Measurements from ENCODE around the gene KCNQ1.

The KCNQ1 gene

DNA sequence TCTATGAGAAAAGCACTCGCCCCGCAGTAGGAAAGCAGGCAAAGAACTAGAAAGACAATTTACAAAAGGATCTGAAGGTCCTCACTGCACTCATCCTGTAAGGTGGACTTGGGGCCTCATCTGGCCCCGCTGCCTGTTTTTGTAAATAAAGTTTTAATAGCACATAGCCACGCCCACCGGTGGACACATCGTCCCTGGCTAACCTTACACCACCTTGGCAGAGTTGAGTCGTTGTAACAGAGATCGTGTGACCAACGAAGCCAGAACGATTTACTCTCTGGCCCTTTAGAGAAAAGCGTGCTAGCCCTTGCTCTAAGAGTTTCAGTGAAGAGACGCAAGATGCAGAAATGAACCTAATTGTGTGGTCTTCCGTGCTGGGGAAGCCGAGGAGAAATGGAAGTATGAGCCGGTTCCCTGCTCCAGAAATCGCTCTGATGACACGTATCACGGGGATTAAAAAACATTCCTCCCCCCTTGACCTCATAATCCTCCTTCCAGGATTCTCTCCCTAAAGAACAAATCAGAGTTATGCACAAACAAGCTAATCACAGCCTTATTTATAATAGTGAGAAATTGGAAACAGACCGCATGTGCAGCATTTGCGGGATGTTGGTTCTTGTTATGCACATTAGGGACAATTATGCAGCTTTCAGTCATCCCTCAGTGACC lies 360.7 kb downstream of the KCNQ1 start:
- no peaks in the 10 kb centered on the region for H3K36me3 Mint-ChIP-seq
- H3K27ac Mint-ChIP-seq = no peak overlapping the region
- H3K4me3 Mint-ChIP-seq = no peak overlapping the region
- peaks cover 4% of the 10 kb centered on the region for H3K27me3 Mint-ChIP-seq
- DNase-seq = peak; percentile 9
- no peaks in the 10 kb centered on the region for H3K4me1 Mint-ChIP-seq
- CTCF ChIA-PET = no interaction called here
- H3K9me3 Mint-ChIP-seq = no peaks in the 10 kb centered on the region

DNA sequence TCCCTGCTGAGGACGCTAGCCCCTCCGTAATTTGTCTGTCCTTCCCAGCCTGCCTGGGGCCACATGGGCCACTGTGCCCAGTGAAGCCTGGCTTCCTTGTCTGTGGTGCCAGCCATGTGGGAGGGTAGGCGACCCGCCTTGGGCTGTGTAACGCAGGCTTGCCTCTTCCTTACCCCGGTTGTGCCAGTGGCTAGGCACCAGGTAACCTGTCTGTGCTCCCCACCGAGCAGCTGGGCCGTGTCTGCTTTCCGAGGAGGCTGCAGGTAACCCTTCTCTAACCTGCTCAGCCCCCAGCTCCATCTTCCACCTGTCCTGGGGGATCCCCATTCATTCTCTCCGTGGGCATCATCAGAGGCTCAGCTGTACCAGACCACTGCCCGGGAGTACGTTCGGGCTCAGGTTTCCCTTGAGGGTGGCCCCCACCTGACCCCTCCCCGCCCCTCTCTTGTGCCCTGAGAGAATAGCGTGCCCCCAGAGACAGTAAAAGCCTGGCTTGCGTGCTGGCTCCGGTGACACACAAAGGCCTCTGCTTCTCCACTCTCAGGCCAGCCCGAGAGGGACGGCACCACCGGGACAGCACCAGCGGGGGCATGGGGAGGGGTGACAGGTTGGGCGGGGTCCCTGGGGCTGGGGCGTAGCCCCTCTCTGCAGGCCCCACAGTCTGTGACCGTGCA lies 361.7 kb downstream of the KCNQ1 start:
- peak; percentile 10 for DNase-seq
- no peaks in the 10 kb centered on the region for H3K9me3 Mint-ChIP-seq
- CTCF ChIA-PET = no interaction called here
- H3K27ac Mint-ChIP-seq = no peak overlapping the region
- no peak overlapping the region for H3K4me3 Mint-ChIP-seq
- H3K27me3 Mint-ChIP-seq = peaks cover 4% of the 10 kb centered on the region
- H3K36me3 Mint-ChIP-seq = no peaks in the 10 kb centered on the region
- no peaks in the 10 kb centered on the region for H3K4me1 Mint-ChIP-seq

DNA sequence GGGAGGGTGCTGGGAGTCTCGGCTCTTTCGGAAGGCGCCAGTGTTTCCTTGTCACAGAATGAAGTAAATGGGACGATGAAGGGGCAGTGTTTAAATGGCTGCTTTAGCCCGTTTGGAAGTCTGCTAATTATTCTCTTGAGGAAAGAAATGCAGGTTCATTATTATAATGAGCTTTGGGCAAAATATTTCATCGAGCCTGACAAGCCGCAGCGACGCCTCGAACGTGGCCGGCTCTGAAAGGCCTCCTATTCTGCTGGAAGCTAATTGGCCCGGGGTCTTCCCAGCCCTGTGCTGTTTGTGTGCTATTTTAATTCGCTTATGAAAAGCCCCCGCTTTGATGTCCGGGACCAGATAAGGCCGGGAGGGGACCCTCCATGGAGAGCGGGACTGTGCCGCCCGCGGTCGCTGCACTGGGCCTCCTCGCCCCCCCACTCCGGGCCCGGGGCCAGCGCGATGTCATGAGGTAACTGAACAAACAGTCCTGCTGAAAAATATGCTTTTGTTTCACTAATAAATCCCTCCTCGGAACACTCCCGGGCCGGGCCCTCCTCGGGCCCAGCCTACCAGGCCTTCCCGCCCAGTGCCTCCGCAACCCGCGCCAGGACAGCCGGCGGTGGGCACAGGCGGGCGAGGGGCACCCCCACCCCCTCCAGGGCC lies 362.3 kb downstream of the KCNQ1 start:
- H3K36me3 Mint-ChIP-seq = no peaks in the 10 kb centered on the region
- no peak for DNase-seq
- H3K9me3 Mint-ChIP-seq = no peaks in the 10 kb centered on the region
- H3K27ac Mint-ChIP-seq = no peak overlapping the region
- peaks cover 4% of the 10 kb centered on the region for H3K4me1 Mint-ChIP-seq
- H3K27me3 Mint-ChIP-seq = peaks cover 4% of the 10 kb centered on the region
- no peak overlapping the region for H3K4me3 Mint-ChIP-seq
- CTCF ChIA-PET = no interaction called here

DNA sequence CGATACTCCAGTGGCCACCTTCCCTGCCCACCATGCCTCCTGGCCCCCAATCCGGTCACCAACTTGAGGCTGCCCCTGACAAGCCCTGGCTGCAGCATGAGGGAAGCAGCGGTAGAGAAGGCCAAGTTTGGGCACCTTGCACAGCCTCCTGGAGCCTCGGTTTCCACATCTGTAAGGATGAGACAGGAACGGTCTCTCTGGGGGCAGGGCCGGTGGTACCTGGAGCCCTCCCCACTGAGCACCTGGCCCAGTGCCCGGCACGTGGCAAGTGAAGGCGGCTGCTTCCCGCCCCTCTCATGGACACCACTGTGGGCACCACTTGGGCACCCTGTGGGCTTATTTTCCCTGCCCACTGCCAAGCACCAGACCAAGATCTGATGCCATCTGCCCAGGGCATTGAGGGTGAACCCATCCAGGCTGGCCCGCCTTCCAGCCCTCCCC lies 363.0 kb downstream of the KCNQ1 start:
- CTCF ChIA-PET = no interaction called here
- H3K9me3 Mint-ChIP-seq = no peaks in the 10 kb centered on the region
- no peak overlapping the region for H3K27ac Mint-ChIP-seq
- H3K27me3 Mint-ChIP-seq = peaks cover 4% of the 10 kb centered on the region
- no peak overlapping the region for H3K4me3 Mint-ChIP-seq
- H3K4me1 Mint-ChIP-seq = peaks cover 10% of the 10 kb centered on the region
- no peak for DNase-seq
- H3K36me3 Mint-ChIP-seq = no peaks in the 10 kb centered on the region

DNA sequence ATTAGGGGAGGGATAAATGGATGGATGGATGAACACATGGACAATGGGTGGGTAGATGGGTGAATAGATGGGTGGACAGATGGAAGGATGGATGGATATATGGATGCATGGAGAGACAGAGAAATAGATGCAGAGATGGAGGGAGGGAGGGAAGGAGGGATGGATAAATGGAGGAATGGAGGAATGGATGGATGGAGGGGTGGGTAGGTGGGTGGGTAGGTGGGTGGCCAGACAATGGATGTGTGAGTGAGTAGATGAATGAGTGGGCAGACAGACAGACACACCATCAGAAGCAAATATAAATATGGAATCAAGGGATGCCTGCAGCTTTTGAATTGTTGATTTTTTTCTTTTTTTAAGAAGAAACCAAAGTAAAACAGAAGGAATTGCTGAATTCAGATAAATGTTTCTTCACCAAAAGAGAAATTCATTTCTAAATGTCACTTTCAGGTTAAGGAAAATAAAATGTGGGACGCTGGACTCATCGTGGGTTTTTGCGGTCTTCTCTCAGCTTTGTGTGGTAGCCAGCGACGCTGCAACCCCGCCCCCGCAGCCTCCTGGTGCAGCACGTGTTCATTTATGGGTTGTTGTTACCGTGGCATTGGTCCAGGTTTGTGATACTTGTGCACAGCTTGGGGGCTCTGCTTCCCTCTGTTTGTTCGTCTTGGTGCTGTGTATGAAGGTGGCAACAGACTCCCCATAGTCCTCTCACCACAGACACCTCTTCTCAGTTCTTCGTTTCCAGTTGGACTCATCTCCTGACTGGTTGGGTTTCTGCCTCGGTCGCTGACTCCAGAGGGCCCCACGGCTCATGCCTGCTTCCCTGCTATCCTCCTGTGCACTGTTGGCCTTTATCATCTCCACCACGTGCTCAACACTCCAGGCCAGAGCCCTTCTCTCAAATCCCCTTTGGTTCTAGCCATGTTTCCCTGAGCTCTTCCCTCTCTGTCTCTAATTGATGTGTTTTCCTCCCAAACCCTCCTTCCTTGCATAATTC lies 364.3 kb downstream of the KCNQ1 start:
- H3K4me1 Mint-ChIP-seq = peaks cover 22% of the 10 kb centered on the region

DNA sequence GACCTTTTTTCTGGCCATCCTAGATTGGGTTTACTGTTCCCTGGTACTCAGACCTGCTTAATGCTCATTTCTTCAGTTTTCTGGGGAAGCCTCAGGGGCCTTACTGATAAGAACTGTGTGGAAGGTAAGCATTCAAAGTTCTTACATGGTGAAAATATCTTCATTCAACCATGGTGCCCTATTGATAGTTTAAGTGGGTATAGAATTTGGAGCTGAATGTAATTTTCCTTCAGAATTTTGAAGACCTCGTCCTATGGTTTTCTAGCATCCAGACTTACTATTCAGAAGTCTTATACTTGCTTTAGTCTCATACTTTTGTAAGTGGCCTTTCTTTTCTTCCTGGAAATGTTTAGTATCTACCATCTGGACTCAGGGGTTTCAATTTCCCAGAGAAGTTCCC lies 365.0 kb downstream of the KCNQ1 start:
- peaks cover 4% of the 10 kb centered on the region for H3K27me3 Mint-ChIP-seq
- no peak overlapping the region for H3K4me3 Mint-ChIP-seq
- H3K4me1 Mint-ChIP-seq = peaks cover 22% of the 10 kb centered on the region
- H3K36me3 Mint-ChIP-seq = no peaks in the 10 kb centered on the region
- no peak for DNase-seq
- H3K27ac Mint-ChIP-seq = no peak overlapping the region
- H3K9me3 Mint-ChIP-seq = no peaks in the 10 kb centered on the region
- CTCF ChIA-PET = no interaction called here

More for the DNA sequence above, 364.3 kb downstream of the KCNQ1 start:
- Mint-ChIP-seq H3K27me3 (peaks cover 4% of the 10 kb centered on the region), H3K4me3 (no peak overlapping the region), H3K36me3 (no peaks in the 10 kb centered on the region), H3K27ac (no peak overlapping the region), H3K9me3 (no peaks in the 10 kb centered on the region)
- CTCF ChIA-PET = no interaction called here
- peak; percentile 20 for DNase-seq

DNA sequence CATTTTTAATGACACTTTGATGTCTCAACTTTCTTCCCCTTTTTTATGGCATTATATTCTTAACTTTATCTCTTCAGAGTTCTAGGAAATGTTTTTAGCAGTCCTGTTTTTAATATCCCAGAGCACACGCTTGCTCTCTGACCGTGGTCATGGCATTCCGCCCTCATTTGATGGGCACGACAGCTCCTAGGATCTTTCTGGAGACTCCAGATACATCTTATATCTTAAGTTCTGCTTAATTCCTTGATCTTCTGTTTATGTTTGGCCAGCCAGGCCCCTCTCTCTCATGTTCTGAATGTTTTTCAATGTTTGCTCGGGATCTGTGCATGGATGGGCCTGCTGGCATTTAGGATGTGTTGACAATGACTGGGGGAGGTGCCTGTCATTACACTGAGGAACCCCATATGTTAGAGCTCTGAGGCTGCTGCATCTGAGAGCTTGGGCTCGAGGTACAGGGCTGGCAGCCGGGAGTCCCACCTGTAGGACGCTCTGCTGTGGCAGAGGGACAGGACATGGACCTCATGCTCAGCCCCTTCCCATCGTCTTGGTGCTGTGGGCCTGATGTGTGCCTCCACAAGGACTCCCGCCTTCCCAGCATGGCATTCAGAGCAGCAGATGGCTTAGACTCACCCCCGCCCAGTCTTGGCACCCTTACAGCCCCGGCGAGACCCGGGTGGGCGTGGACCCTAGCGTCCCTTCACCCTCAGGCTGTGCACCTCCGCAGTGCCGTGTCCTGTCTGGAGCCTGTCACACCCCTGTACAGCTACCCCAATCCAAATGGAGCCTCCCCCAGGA lies 365.8 kb downstream of the KCNQ1 start:
- Mint-ChIP-seq H3K27ac (no peak overlapping the region), H3K9me3 (no peaks in the 10 kb centered on the region), H3K27me3 (peaks cover 4% of the 10 kb centered on the region), H3K36me3 (no peaks in the 10 kb centered on the region), H3K4me1 (peaks cover 22% of the 10 kb centered on the region), H3K4me3 (no peak overlapping the region)
- DNase-seq = no peak
- CTCF ChIA-PET = no interaction called here

DNA sequence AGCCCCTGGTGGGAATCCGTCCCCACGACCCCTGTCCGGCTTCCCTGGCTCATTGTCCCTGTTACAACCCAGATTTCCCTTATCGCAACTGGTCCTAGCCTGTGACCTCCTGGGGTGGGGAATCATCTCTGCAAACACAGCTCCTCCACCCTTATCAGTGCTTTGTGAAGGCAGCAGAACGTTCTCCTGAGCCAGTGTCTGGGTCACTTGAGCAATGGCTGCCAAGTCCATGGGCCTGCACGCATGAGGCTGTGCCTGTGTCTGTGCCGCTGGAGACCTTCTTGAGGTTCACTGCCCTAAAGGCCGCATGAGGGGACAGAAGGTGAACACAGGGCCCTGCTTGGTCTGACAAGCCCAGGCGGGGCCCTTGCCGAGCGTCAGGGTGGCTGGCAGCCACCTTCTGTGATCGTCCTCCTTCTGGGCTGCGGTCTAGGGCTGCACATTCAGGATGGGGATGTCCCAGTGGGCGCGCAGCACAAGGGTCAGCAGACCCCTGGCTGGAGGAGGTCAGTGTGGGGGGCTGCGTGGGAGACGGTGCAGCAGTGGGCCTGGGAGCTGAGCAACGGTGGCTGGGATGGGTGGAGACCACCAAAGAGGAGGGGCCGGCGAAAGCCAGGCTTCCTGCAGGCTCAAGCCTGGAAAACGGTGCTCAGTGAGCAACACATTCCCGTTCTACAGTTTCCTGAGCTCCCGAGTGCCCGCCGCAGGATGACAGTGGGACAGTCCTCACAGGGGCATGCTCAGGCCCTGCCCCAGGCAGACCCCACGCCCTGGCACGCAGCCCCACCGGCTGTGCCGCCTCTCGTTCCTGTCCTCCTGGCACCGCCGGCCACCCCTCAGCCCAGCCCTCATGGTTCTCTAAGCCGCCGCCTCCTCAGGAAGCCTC lies 366.6 kb downstream of the KCNQ1 start:
- Mint-ChIP-seq H3K4me3 (no peak overlapping the region), H3K4me1 (peaks cover 22% of the 10 kb centered on the region)

DNA sequence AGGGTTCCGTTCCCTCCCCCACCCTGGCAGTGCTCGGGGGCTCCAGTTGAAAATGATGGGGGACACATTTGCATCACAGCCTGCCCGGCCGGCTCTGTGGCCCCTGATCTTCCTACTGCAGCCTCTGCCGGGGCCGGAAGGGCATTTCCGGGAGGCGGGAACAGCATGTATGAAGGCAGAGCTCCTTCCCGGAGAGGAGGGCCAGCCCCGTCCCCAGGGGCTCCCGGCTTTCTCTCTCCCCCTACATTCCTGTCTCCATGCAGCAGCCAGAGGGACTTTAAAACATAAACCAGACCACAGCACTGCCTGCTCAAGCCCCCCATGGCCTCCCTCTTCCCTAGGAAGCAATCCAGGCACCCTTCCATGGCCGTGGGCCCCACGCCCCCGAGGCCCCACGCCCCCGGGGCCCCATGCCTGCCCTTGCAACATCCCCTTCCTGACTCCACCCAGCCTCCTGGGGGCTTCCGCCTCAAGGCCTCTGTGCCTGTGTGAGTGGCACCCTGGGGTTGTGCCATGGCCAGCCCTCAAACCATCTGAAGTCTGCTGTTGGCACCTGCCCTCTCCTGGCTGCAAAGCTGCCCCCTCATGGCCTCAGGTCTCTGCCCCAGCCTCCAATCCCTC lies 367.7 kb downstream of the KCNQ1 start:
- H3K27ac Mint-ChIP-seq = peak overlapping the region; percentile 42
- H3K36me3 Mint-ChIP-seq = peaks cover 2% of the 10 kb centered on the region
- H3K4me1 Mint-ChIP-seq = peaks cover 22% of the 10 kb centered on the region
- H3K9me3 Mint-ChIP-seq = peaks cover 8% of the 10 kb centered on the region
- no peak for DNase-seq
- no peak overlapping the region for H3K4me3 Mint-ChIP-seq
- peaks cover 4% of the 10 kb centered on the region for H3K27me3 Mint-ChIP-seq
- CTCF ChIA-PET = no interaction called here

More for the DNA sequence above, 366.6 kb downstream of the KCNQ1 start:
- CTCF ChIA-PET = no interaction called here
- Mint-ChIP-seq H3K27me3 (peaks cover 4% of the 10 kb centered on the region), H3K9me3 (peaks cover 6% of the 10 kb centered on the region), H3K36me3 (peaks cover 2% of the 10 kb centered on the region), H3K27ac (no peak overlapping the region)
- DNase-seq = no peak

DNA sequence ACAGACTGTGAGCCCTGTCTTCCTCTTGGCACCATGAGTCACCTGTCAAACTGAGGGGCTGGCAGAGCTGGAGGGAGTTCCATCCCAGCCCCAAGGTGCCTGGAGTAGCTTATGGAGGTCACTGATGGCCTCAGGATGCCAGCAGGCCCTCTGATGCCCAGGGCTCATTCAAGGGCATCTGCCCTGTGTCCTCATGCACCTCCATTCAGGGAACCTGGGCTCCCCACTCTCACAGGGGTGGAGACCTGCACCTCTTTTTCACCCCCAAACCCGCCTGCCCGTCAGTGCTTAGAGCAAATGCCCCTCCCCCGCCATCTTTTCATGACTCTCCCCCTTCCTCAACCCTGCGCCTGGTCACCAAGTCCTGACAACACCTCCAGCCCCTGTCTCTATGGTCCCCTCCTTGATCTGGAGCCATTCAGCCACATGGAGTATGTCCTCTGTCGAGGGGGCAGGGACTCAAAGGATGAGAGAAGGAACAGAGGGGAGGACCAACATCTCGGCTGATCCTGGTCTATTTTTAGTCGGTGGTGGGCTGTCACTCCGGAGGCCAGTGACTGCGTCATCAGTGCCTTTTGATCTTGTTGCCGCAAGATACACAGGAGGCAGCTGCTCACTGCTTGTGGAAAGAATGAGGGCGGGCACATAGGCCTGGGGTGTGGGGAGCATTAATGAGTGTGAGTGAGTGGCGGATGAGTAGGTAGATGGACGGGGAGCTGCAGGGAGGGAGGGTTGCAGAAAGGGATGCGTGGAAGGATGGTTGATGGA lies 368.5 kb downstream of the KCNQ1 start:
- Mint-ChIP-seq H3K36me3 (peaks cover 2% of the 10 kb centered on the region), H3K4me1 (peaks cover 22% of the 10 kb centered on the region), H3K27ac (no peak overlapping the region), H3K9me3 (peaks cover 11% of the 10 kb centered on the region), H3K4me3 (no peak overlapping the region), H3K27me3 (peaks cover 4% of the 10 kb centered on the region)
- CTCF ChIA-PET = no interaction called here
- peak; percentile 40 for DNase-seq

DNA sequence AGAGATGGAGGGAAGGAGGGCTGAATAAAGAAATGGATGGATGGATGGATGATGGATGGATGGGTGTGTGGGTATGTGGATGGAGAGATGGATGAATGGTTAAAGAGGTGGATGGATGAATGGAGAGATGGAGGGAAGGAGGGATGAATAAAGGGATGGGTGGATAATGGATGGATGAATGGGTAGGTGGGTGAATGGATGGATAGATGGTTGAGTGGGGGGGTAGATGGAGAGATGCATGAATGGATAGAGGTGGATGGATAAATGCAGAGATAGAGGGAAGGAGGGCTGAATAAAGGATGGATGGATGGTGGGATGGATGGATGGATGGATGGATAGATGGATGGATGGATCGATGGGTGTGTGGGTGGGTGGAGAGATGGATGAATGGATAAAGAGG lies 369.2 kb downstream of the KCNQ1 start:
- H3K36me3 Mint-ChIP-seq = peaks cover 2% of the 10 kb centered on the region
- peaks cover 22% of the 10 kb centered on the region for H3K4me1 Mint-ChIP-seq
- H3K27ac Mint-ChIP-seq = no peak overlapping the region
- CTCF ChIA-PET = no interaction called here
- H3K27me3 Mint-ChIP-seq = peaks cover 4% of the 10 kb centered on the region
- no peak for DNase-seq
- no peak overlapping the region for H3K4me3 Mint-ChIP-seq
- peaks cover 16% of the 10 kb centered on the region for H3K9me3 Mint-ChIP-seq

DNA sequence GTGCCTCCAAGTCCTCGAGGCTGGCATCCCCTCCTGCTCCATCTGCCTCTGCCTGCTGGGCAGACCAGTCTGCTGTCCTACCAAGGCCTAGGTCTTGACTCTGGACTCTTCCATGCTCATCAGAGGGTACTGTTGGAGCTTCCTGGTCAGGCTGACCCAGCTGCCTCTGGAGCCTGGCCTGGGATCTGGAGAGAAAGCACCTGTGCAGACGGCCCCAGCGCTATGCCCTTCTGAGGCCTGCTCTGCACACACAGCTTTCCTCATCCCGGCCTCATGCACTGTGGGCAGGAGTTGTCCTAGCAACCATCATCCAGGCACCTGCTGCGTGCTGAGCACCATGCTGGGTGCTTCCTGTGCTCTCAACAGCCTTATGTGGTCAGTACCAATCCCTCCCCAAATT lies 369.9 kb downstream of the KCNQ1 start:
- H3K27me3 Mint-ChIP-seq = no peaks in the 10 kb centered on the region
- no peak for DNase-seq
- no peak overlapping the region for H3K4me3 Mint-ChIP-seq
- peaks cover 3% of the 10 kb centered on the region for H3K36me3 Mint-ChIP-seq
- H3K9me3 Mint-ChIP-seq = peaks cover 22% of the 10 kb centered on the region
- CTCF ChIA-PET = no interaction called here
- peaks cover 22% of the 10 kb centered on the region for H3K4me1 Mint-ChIP-seq
- H3K27ac Mint-ChIP-seq = no peak overlapping the region

Measured in activated naive CD4-positive, alpha-beta T cell treated with anti-CD3 and anti-CD28 coated beads, Interleukin-2, amount 10 ng/mL, durations not matched to agents 7 days and 5 days (primary cell).